Psoas muscle (tissue), 8 donors: ENCODE data around the gene CD14. TPM values are rescaled to one million over a fixed set of nuclear protein-coding genes. Genes with fewer than 3 reads are reported as not detected.
"Not testable (repeated sequence)": the region's sequence is repeated elsewhere in the genome, so short reads cannot be mapped to it uniquely, and the experiment has no call there.

ENCODE experiments used
- ATAC-seq, 4 donors: fragments of 200-7000 bp; cut with Tn5 transposase; one replicate each; pipeline ENCODE4 v1.9.1; 2020; ENCODE audit warnings: moderate library complexity in 3 of 4, mild to moderate bottlenecking in 2 of 4
- DNase-seq, 2 donors: peaks; one replicate each; pipeline ENCODE4 v3.0.0-alpha.2; 2020
- H3K27ac ChIP-seq: fragments of 200-600 bp; one replicate; pipeline ENCODE4 v1.8.0; 2022
- H3K27me3 ChIP-seq, 3 donors: fragments of 200-600 bp in 1 of 3; one replicate each; pipeline versions ENCODE4 v1.6.1 to v1.8.0; 2013 to 2022; ENCODE audit warnings: low read length in 2 of 3, mild to moderate bottlenecking in 2 of 3, moderate library complexity in 1 of 3; ENCODE audit not compliant: insufficient read depth in 3 of 3
- H3K36me3 ChIP-seq, 2 donors: fragments of 200-600 bp in 1 of 2; one replicate each; pipeline versions ENCODE4 v1.6.1 to v1.8.0; 2013 to 2022; ENCODE audit warnings: low read depth in 1 of 2, mild to moderate bottlenecking in 1 of 2, moderate library complexity in 1 of 2; ENCODE audit not compliant: insufficient read depth in 1 of 2
- H3K4me1 ChIP-seq: fragments of 200-600 bp; one replicate; pipeline ENCODE4 v1.8.0; 2022
- H3K4me3 ChIP-seq: fragments of 200-600 bp; one replicate; pipeline ENCODE4 v1.8.0; 2022; ENCODE audit warnings: mild to moderate bottlenecking
- H3K9me3 ChIP-seq: fragments of 200-600 bp; one replicate; pipeline ENCODE4 v1.8.0; 2022
- CTCF ChIP-seq: fragments of 200-600 bp; IDR thresholded peaks from one replicate; pipeline ENCODE4 v1.8.0; 2022; ENCODE audit warnings: antibody characterized with exemption
- WGBS, 3 donors: extraction: QIAGEN DNeasy Blood & Tissue Kit; methylation state at CpG; one replicate each; pipeline versions ENCODE4 v1.1.6 to v1.1.7; 2013; 5-methylcytosine and 5-hydroxymethylcytosine counted together
- intact Hi-C, 2 donors: fragments of 100-400 bp; cut with DNase I; formaldehyde crosslinking; loops; one replicate each; pipeline versions ENCODE4 v1.11.0 to v1.14.2; 2022
- polyA plus RNA-seq, 3 donors: library from polyadenylated mRNA; stranded (reverse); fragments of 200-250 nt; gene quantifications; one replicate each; pipeline ENCODE4 v1.2.3, GENCODE V29; 2013
- total RNA-seq, 4 donors: library from RNA; stranded (reverse); fragmentation: NEBNext Ultra II Directional in 2 of 4; extraction: Animal tissue kit (Norgen Biotek cat#: 25700) in 2 of 4; gene quantifications; one replicate each; pipeline versions ENCODE4 v1.2.1 to v1.2.4, GENCODE V29; 2021 to 2023
- donor health status: healthy with polysubstance abuse.
- donor health status: DM: no; HTN: no; CAD: no; lungs with moderate emphysema.
- donor health status: Bipolar disorder and iron deficiency.
- donor health status: healthy.
- donor health status: DM: yes; HTN: yes; CAD: no.
- donor health status: DM: no; HTN: no; CAD: no.
- donor health status: DM: no; HTN: no; CAD: no.
- donor health status: DM: yes; HTN: yes; CAD: no.

Gene CD14
- total and polyA plus RNA-seq, 7 donors = 4.9 to 43.9 (median 13.9) TPM

- no peaks in the 10 kb centered on the region for H3K27me3 ChIP-seq
- no peak for ATAC-seq
- DNase-seq = no peak
- H3K27ac ChIP-seq = no peak overlapping the region
- peaks cover 5% of the 10 kb centered on the region for H3K4me1 ChIP-seq
- no peaks in the 10 kb centered on the region for H3K36me3 ChIP-seq
- H3K9me3 ChIP-seq = no peaks in the 10 kb centered on the region
- H3K4me3 ChIP-seq = no peak overlapping the region
- intact Hi-C loops = no loop called here
- 71 to 79% (median 79%) methylated on average over 1 of the region's 1 CpG for WGBS, 3 donors
- TF ChIP-seq CTCF = no peak
Measured at GRCh38 chr5:140628711-140629110, 4.3 kb downstream of the CD14 start.

GRCh38 chr5:140627972-140628371, 5.0 kb downstream of the CD14 start:
- no peaks in the 10 kb centered on the region for H3K9me3 ChIP-seq
- 90 to 91% (median 90%) methylated on average over 6 of the region's 6 CpGs for WGBS, 3 donors
- H3K4me3 ChIP-seq = no peak overlapping the region
- no peak for TF ChIP-seq CTCF
- peaks cover under 1% of the 10 kb centered on the region for H3K4me1 ChIP-seq
- no peak for DNase-seq
- intact Hi-C loops = no loop called here
- ATAC-seq = no peak
- no peaks in the 10 kb centered on the region for H3K36me3 ChIP-seq
- H3K27ac ChIP-seq = no peak overlapping the region
- no peaks in the 10 kb centered on the region for H3K27me3 ChIP-seq

GRCh38 chr5:140624886-140625285, 8.1 kb downstream of the CD14 start:
- DNase-seq, ATAC-seq, H3K4me3 ChIP-seq, H3K9me3 ChIP-seq, H3K36me3 ChIP-seq, intact Hi-C loops, H3K27ac ChIP-seq, H3K4me1 ChIP-seq, H3K27me3 ChIP-seq: not testable (repeated sequence)
- 84 to 89% (median 85%) methylated on average over 10 of the region's 10 CpGs for WGBS, 3 donors

GRCh38 chr5:140623061-140623460, 9.9 kb downstream of the CD14 start:
- DNase-seq, H3K27me3 ChIP-seq, intact Hi-C loops, H3K36me3 ChIP-seq, H3K4me1 ChIP-seq, H3K9me3 ChIP-seq, H3K27ac ChIP-seq, H3K4me3 ChIP-seq, ATAC-seq: not testable (repeated sequence)

- DNase-seq (no peak), ATAC-seq (no peak)
- Histone ChIP-seq H3K9me3 (no peaks in the 10 kb centered on the region), H3K36me3 (no peaks in the 10 kb centered on the region), H3K27me3 (peaks cover 0 to 3% (median 0%) of the 10 kb centered on the region in 3 donors), H3K4me1 (no peaks in the 10 kb centered on the region), H3K27ac (no peak overlapping the region), H3K4me3 (no peak overlapping the region)
- 78 to 87% (median 82%) methylated on average over 3 of the region's 3 CpGs for WGBS, 3 donors
- intact Hi-C loops = no loop called here
- no peak for TF ChIP-seq CTCF
Measured at GRCh38 chr5:140622301-140622700, 10.7 kb downstream of the CD14 start.

- no peak for ATAC-seq
- no peaks in the 10 kb centered on the region for H3K27me3 ChIP-seq
- WGBS, 3 donors = 88 to 93% (median 92%) methylated on average over 2 of the region's 2 CpGs
- no peak for DNase-seq
- no peaks in the 10 kb centered on the region for H3K36me3 ChIP-seq
- H3K4me1 ChIP-seq = no peaks in the 10 kb centered on the region
- H3K4me3 ChIP-seq = no peak overlapping the region
- no peak for TF ChIP-seq CTCF
- no peak overlapping the region for H3K27ac ChIP-seq
- H3K9me3 ChIP-seq = no peaks in the 10 kb centered on the region
- intact Hi-C loops = no loop called here
Measured at GRCh38 chr5:140611020-140611521, 21.9 kb downstream of the CD14 start.
